Activated CD4-positive, alpha-beta T cell treated with anti-CD3 and anti-CD28 coated beads, Interleukin-2, amount 50 U/mL, for 1 hour (primary cell): Measurements from ENCODE around the gene XPOT.
"Not testable (repeated sequence)": the region's sequence is repeated elsewhere in the genome, so short reads cannot be mapped to it uniquely, and the experiment has no call there.

Source experiments
- DNase-seq: peaks from one replicate; pipeline ENCODE4 v3.0.0-alpha.2; 2020

Gene XPOT

GRCh38 chr12:64403707-64404469 is at the start of gene XPOT:
TSS of gene XPOT (plus strand) at chr12:64404392. CDS start at chr12:64410036, 5,644 bp downstream.
- peak; percentile 89 for DNase-seq

GRCh38 chr12:64356209-64356608 is 48.0 kb upstream of the XPOT start:
- not testable (repeated sequence) for DNase-seq

- not testable (repeated sequence) for DNase-seq
Measured at GRCh38 chr12:64361173-64361572, 43.0 kb upstream of the XPOT start.

GRCh38 chr12:64362721-64363305 is 41.4 kb upstream of the XPOT start:
- DNase-seq: no peak

- DNase-seq: no peak
Measured at GRCh38 chr12:64383675-64384074, 20.5 kb upstream of the XPOT start.

- no peak for DNase-seq
Measured at GRCh38 chr12:64385019-64385418, 19.2 kb upstream of the XPOT start.

GRCh38 chr12:64385468-64385867 is 18.7 kb upstream of the XPOT start:
- DNase-seq: no peak

GRCh38 chr12:64387197-64387816 is 16.9 kb upstream of the XPOT start:
- DNase-seq: no peak

- no peak for DNase-seq
Measured at GRCh38 chr12:64389154-64389553, 15.0 kb upstream of the XPOT start.

- DNase-seq: no peak
Measured at GRCh38 chr12:64390275-64390851, 13.8 kb upstream of the XPOT start, which contains the start of gene C12orf56. TSS of gene C12orf56 (minus strand) at chr12:64390758. CDS start at chr12:64390565, 193 bp downstream.

GRCh38 chr12:64392221-64392620 is 12.0 kb upstream of the XPOT start:
- DNase-seq: no peak

- no peak for DNase-seq
Measured at GRCh38 chr12:64395739-64396138, 8.5 kb upstream of the XPOT start.

- no peak for DNase-seq
Measured at GRCh38 chr12:64400041-64400440, 4.2 kb upstream of the XPOT start.

- DNase-seq: no peak
Measured at GRCh38 chr12:64402181-64402580, 2.0 kb upstream of the XPOT start.

GRCh38 chr12:64404470-64405256 is 471 bp downstream of the XPOT start:
- peak; percentile 25 for DNase-seq

- no peak for DNase-seq
Measured at GRCh38 chr12:64407342-64408223, 3.4 kb downstream of the XPOT start.

GRCh38 chr12:64411427-64411826 is 7.2 kb downstream of the XPOT start:
- DNase-seq: no peak

GRCh38 chr12:64412459-64412858 is 8.3 kb downstream of the XPOT start:
- no peak for DNase-seq

GRCh38 chr12:64413884-64414283 is 9.7 kb downstream of the XPOT start:
- no peak for DNase-seq

- no peak for DNase-seq
Measured at GRCh38 chr12:64418209-64418608, 14.0 kb downstream of the XPOT start.

- DNase-seq: no peak
Measured at GRCh38 chr12:64419696-64420095, 15.5 kb downstream of the XPOT start.

GRCh38 chr12:64427988-64428387 is 23.8 kb downstream of the XPOT start:
- no peak for DNase-seq
